SU-DHL-6 (cell line): ENCODE results near the gene OTUD1.

Experiments used
- H2AFZ ChIP-seq: fragments of 200-600 bp; sonication (generic); 2 replicates; pipeline ENCODE4 v1.6.1; 2014; ENCODE audit warnings: low read depth, mild to moderate bottlenecking, moderate library complexity, mixed read lengths, antibody characterized with exemption, low read length; ENCODE audit not compliant: severe bottlenecking
- H3F3A ChIP-seq: fragments of 200-600 bp; shearing (Covaris generic); 2 replicates; pipeline ENCODE4 v1.6.0; 2016; ENCODE audit warnings: antibody characterized with exemption, mild to moderate bottlenecking; ENCODE audit not compliant: insufficient read depth
- H3K27ac ChIP-seq: fragments of 200-600 bp; sonication (generic); 2 replicates; pipeline ENCODE4 v1.5.1; 2016; ENCODE audit warnings: low read depth, mild to moderate bottlenecking, low read length, moderate library complexity, mixed read lengths
- H3K27me3 ChIP-seq: fragments of 200-600 bp; sonication (generic), shearing (Covaris generic); 2 replicates; pipeline ENCODE4 v1.6.0; 2014; ENCODE audit warnings: mild to moderate bottlenecking, low read length
- H3K36me3 ChIP-seq: fragments of 200-600 bp; sonication (generic); 2 replicates; pipeline ENCODE4 v1.6.1; 2014; ENCODE audit warnings: mild to moderate bottlenecking, low read length, mixed read lengths
- H3K4me2 ChIP-seq: fragments of 300-600, 200-600 bp; shearing (Covaris generic), sonication (generic); 2 replicates; pipeline ENCODE4 v1.6.0; 2014; ENCODE audit warnings: low read length, low read depth, mild to moderate bottlenecking; ENCODE audit not compliant: poor library complexity, severe bottlenecking
- H3K4me3 ChIP-seq: fragments of 200-600 bp; sonication (generic); 2 replicates; pipeline ENCODE4 v1.5.1; 2014; ENCODE audit warnings: antibody characterized with exemption, low read length, mild to moderate bottlenecking, mixed read lengths; ENCODE audit not compliant: insufficient read depth, poor library complexity, severe bottlenecking
- H3K79me2 ChIP-seq: fragments of 200-600 bp; sonication (generic); 2 replicates; pipeline ENCODE4 v1.6.1; 2014; ENCODE audit warnings: mild to moderate bottlenecking, low read length, moderate library complexity; ENCODE audit not compliant: insufficient read depth
- H3K9ac ChIP-seq: fragments of 200-600 bp; sonication (generic); 2 replicates; pipeline ENCODE4 v1.7.0; 2014; ENCODE audit warnings: mild to moderate bottlenecking, low read length
- H3K9me2 ChIP-seq: fragments of 200-600 bp; sonication (generic); replicated peaks from 2 replicates; pipeline ENCODE4 v1.6.1; 2014; ENCODE audit warnings: low read length; ENCODE audit not compliant: insufficient read depth
- H3K9me3 ChIP-seq: fragments of 200-600 bp; sonication (generic); 2 replicates; pipeline ENCODE4 v1.6.1; 2014; ENCODE audit warnings: low read length, mixed read lengths; ENCODE audit not compliant: insufficient read depth
- H4K20me1 ChIP-seq: fragments of 200-600 bp; sonication (generic); 2 replicates; pipeline ENCODE4 v1.6.1; 2014; ENCODE audit warnings: low read depth, mild to moderate bottlenecking, antibody characterized with exemption, low read length, moderate library complexity, mixed read lengths
- EZH2phosphoT487 ChIP-seq: fragments of 200-600 bp; sonication (generic), shearing (Covaris generic); conservative IDR thresholded peaks from 2 replicates; pipeline ENCODE4 v1.6.1; 2018; ENCODE audit warnings: mild to moderate bottlenecking, antibody characterized with exemption, low read length, moderate library complexity, mixed read lengths
- TF ChIP-seq, protein P1 (sequence below): fragments of 200-600 bp; sonication (generic); IDR thresholded peaks from one replicate; pipeline ENCODE4 v1.5.1; 2017; ENCODE audit warnings: antibody characterized with exemption, mild to moderate bottlenecking, low read length, moderate library complexity; ENCODE audit not compliant: insufficient read depth, poor library complexity, severe bottlenecking

Gene OTUD1

GRCh38 chr10:23395017-23395416, 43.9 kb upstream of the OTUD1 start:
- Histone ChIP-seq H3F3A (no peaks in the 10 kb centered on the region), H3K4me2 (no peak overlapping the region), H3K36me3 (no peaks in the 10 kb centered on the region), H3K9me2 (no peaks in the 10 kb centered on the region), H4K20me1 (no peaks in the 10 kb centered on the region), H3K27me3 (no peaks in the 10 kb centered on the region), H3K4me3 (no peak overlapping the region), H3K27ac (no peak overlapping the region), H3K9ac (no peak overlapping the region), H2AFZ (no peak overlapping the region), H3K9me3 (no peaks in the 10 kb centered on the region), H3K79me2 (no peaks in the 10 kb centered on the region)
- no peak for TF ChIP-seq EZH2phosphoT487
- TF ChIP-seq, protein P1, sequence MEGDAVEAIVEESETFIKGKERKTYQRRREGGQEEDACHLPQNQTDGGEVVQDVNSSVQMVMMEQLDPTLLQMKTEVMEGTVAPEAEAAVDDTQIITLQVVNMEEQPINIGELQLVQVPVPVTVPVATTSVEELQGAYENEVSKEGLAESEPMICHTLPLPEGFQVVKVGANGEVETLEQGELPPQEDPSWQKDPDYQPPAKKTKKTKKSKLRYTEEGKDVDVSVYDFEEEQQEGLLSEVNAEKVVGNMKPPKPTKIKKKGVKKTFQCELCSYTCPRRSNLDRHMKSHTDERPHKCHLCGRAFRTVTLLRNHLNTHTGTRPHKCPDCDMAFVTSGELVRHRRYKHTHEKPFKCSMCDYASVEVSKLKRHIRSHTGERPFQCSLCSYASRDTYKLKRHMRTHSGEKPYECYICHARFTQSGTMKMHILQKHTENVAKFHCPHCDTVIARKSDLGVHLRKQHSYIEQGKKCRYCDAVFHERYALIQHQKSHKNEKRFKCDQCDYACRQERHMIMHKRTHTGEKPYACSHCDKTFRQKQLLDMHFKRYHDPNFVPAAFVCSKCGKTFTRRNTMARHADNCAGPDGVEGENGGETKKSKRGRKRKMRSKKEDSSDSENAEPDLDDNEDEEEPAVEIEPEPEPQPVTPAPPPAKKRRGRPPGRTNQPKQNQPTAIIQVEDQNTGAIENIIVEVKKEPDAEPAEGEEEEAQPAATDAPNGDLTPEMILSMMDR: no peak

DNA sequence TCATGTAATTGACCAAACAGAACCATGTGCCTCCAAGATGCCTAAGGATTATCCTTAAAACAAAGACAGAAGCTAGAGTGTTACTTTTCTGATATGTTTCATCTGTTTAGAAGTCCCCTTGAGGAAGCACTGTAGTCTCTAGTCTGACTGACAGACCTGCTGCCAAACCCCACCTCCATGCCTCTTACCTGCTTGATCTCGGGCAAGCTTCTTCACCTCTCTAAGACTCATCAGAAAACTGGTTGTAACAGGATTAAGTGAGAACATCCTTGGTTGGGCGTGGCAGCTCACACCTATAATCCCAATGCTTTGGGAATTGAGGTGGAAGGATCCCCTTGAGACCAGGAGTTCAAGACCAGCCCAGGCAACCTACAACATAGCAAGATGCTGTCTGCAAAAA, 42.2 kb upstream of the OTUD1 start:
- Histone ChIP-seq H4K20me1 (no peaks in the 10 kb centered on the region), H3K4me2 (no peak overlapping the region), H3K27ac (no peak overlapping the region), H3K4me3 (no peak overlapping the region), H3K79me2 (no peaks in the 10 kb centered on the region), H3K9ac (no peak overlapping the region), H3K27me3 (no peaks in the 10 kb centered on the region), H3K9me3 (no peaks in the 10 kb centered on the region), H2AFZ (no peak overlapping the region), H3K9me2 (no peaks in the 10 kb centered on the region), H3K36me3 (no peaks in the 10 kb centered on the region), H3F3A (no peaks in the 10 kb centered on the region)
- TF ChIP-seq, protein P1: no peak
- no peak for TF ChIP-seq EZH2phosphoT487

GRCh38 chr10:23399701-23400144, 39.2 kb upstream of the OTUD1 start:
- no peak overlapping the region for H2AFZ ChIP-seq

More at GRCh38 chr10:23399701-23400144, 39.2 kb upstream of the OTUD1 start:
- no peak overlapping the region for H3K4me2 ChIP-seq
- H4K20me1 ChIP-seq: no peaks in the 10 kb centered on the region
- H3K36me3 ChIP-seq: no peaks in the 10 kb centered on the region
- H3F3A ChIP-seq: no peaks in the 10 kb centered on the region
- no peak overlapping the region for H3K27ac ChIP-seq
- H3K4me3 ChIP-seq: no peak overlapping the region
- H3K9me2 ChIP-seq: no peaks in the 10 kb centered on the region
- no peaks in the 10 kb centered on the region for H3K9me3 ChIP-seq
- H3K27me3 ChIP-seq: no peaks in the 10 kb centered on the region
- no peaks in the 10 kb centered on the region for H3K79me2 ChIP-seq
- TF ChIP-seq, protein P1: no peak
- no peak for TF ChIP-seq EZH2phosphoT487
- no peak overlapping the region for H3K9ac ChIP-seq
